Middle frontal gyrus (tissue), 1 donor: Measurements from ENCODE around the gene HIPK2.
A peak's percentile ranks its signal among the peaks of the same experiment; 100 is the strongest.

Experiments
- DNase-seq: peaks from one replicate; pipeline ENCODE4 v3.0.0-alpha.2; 2015; ENCODE audit warnings: low spot score; ENCODE audit errors: extremely low spot score

HIPK2 gene

DNA sequence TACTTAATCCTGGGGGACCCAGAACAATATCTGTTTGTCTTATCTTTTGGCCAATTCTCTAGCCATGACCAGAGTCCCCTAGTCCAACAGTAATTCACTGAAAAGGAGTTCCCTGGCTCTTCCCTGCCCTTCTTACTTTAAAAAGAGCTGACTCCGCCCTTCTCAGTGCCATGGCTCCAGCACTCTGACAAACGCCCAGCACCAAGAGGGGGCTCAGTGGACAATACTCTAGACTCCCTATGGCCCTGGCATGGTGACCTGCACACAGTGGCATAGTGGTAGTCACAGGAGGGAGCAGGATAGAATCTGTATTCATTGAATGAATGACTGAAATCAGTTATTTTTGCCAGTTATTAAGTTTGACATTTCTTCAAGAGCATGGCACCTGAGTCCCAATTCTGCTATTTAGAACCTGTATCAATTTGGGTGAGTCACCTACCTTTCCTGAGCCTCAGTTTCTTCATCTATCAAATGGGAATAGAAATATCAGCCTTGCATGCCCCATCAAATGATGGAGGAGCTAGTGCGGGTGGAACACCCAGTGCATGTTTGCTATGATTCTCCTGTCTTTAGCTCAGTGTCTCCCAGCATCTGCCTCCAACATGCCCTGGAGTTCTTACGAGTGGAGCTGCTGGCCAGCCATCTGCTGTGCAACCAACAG is 184.9 kb downstream of the HIPK2 start:
- DNase-seq, result no peak

DNA sequence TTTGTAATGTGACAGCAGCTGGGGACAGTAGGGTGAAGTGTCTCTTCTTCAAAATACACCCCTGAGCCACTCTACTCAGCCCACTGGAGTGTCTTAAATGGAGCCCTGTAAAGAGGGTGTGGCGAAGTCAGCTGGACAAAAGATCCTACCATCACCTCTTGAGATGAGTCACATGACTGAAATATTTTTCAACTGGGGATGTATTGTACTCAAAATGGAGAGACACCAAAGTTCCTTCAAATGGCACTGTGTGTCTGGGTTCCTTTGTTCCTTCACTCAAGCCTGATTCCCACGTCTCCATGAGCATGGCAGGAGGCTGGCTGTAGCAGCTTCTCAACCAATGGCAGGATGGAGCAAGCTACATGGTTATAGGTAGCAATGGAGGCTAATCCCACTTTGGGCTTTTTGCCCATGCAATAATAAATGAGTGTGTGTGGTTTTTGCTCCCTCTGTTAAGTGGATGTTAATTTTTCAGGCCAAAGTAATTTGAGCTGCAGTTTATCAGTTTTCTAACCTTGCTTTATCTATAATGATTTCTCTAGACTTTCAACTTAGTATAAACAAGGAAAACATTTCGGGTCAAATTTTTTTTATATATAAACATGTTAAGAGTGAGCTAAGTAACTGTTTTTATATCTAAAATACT is 186.1 kb downstream of the HIPK2 start:
- no peak for DNase-seq

DNA sequence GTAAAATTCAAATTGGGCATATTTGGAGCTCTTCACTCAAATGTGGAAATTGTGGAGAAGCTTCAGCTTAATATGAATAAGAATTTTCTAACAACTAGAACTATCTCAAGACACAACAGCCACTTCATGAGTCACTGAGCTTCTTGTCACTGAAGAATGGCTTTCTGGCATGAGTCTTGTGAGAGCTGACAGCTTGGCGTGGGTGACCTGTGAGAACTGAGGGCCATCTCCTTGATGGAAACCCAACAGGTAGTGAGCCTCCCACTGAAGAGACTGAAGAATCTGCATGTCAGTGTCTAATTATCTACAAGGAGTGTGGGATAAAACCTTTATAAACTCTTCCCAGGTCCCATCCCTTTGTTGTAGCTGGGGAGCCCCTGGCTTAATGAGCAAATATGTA is 188.3 kb downstream of the HIPK2 start:
- peak; percentile 54 for DNase-seq

DNA sequence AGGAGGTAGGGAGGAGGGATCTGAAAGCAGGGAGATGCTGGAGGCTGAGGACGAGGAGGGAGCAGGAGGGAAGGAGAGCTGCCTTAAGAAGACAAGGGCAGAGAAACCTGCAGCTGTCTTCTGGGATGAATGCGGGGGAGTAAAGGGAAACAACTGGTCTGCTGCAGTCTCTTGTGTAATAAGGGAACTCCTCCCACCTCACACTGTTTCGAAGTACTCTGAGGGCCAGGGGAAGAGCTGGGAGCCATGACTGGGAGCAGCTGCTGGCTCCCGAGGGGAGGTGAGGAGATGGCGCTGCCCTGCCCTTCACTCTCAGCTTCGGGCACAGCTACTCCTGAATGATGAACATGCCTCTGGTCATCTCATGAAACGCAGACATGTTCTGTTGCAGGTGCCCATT is 189.2 kb downstream of the HIPK2 start:
- DNase-seq, result no peak

DNA sequence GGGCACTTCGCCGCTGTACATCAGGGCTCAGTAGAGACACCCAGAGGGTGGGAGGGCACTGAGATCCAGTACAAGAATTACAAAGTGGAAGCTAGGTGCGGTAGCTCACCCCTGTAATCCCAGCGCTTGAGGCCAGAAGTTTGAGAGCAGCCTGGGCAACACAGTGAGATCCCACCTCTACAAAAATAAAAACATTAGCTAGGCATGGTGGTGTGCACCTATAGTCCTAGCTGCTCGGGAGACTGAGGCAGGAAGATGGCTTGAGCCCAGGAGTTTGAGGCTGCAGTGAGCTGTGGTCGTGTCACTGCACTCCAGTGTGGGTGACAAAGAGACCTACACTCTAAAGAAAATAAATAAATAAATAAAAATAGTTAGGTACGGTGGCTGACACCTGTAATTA is 190.3 kb downstream of the HIPK2 start:
- no peak for DNase-seq

DNA sequence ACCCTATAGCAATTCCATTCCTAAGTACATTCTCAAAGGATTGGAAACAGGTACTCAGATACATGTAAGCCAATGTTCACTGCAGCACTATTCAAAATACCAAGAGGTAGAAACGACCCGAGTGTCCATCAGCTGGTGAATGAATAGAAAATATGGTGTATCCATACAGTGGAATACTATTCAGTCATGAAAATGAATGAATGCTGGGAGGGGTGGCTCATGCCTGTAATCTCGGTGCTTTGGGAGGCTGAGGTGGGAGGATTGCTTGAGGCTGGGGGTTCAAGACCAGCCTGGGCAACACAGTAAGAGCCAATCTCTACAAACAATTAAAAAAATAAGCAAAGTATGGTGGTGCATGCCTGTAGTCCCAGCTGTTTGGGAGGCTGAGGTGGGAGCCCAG is 191.5 kb downstream of the HIPK2 start:
- DNase-seq, result no peak

DNA sequence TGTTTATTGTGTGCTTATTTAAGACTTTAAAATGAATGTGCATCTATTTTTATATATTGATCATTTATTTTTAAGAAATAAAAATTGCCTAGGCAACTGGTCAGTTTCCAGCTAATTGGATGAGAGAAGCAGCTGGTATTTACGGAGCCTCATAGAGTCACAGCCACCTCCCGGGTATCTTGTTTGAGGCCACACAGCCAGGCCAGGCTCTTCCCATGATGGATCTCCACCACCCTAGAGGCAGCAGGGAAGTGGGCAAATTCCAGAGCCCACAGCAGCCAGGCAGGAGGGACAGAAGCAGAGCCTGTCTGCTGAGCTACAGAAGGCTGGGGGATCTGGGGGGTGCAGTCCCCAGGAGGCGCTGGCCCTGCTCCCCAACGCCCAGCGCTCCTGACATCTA is 192.8 kb downstream of the HIPK2 start:
- DNase-seq, result no peak

DNA sequence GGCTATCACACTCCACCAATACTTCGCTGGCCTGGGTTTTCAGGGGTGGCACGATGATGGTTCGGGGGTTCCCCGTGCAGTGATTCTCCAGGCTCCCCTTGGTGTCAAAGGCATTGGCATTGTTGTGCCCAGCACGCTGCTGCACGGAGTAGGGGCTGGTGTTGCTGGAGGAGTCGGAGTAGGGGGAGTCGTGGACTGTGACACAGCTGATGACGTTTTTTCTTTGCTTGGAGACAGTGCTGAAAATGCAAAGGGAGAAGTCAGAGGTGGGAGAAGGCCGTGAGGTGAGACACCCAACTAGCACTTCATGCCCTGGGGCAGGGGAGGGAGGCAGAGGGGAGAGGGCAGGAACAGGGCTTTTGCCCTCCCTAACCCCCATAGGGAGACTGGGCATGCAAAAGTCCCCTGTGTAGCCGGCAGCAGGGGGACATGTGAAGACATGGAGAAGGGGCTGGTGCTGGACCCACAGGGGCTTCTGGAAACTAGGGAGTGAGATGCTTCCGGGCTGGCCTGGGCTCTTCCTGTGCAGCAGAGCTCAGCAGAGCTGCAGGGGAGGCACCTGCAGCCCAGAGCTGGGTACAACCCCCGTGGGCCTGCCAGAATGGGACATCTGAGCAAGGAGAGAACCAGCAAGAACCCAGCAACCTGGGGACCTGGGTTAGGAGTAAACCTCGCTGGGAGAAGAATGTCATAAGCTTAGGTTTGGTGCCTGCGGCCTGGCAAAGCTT is 193.8 kb downstream of the HIPK2 start:
- no peak for DNase-seq

DNA sequence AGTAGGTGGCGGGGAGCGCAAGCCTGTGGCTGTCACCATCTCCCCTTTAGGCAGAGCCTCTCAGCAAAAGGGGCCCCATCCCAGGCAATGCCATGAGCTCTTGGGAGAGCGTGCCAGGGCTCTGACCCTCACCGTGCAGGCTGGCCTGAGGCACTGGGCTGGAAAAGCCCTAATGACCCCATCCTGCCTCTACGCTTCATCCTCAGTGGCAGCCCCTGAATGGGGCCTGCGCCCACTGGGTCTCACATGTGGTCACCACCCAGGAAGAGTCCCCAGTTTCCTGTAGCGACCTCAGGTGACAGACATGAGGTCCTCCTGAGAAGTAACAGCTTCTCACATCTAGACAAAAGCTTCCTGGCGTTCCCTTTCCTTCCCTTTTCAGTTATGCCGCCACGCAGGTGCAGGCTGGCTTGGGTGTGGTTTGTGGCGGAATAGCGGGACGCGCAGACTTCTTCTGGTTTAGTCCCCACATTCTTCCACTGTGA is 195.1 kb downstream of the HIPK2 start:
- no peak for DNase-seq

DNA sequence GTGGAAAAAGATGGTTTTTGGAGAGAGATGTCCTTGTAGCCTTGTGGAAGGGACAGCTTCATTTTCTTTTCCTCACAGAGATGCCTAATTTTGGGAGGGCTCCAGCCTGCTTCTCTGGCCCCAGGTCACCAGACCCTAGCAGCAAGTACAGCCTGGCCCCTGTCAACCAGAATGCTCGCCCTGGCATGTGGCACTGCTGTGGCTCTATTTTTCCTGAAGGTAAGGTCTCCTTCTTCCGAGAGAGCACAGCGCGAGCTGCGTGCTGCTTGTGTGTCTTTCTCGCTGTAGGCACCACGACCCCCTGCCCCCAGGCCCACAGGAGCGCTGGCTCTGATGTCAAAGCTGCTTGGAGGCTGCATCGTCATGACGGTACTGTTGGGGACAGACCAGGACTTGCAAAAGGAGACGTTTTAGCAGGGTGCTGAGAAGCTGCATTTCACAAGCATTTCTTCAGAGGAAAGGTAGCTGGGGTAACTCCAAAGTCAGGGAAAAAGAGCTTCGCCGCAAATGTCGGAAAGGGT is 195.6 kb downstream of the HIPK2 start:
- no peak for DNase-seq

DNA sequence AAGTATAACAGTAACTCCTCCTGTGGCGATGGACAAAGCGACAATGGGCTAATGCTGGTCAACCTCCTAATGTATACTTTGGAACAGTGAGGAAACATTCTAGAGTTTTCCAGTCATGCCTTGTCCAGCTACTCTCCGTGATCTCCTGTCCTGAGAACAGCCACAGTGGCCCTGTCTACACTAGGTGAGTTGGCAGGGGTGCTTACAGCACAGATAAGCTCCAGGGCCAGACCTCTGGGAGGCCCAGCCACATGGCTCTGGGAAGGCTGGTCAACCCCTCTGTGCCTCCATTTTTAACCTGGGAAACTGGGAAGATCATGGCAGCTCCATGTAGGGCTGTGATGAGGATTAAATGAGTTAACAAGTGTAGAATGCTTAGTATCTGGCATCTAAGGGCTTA is 197.4 kb downstream of the HIPK2 start:
- DNase-seq, result no peak

DNA sequence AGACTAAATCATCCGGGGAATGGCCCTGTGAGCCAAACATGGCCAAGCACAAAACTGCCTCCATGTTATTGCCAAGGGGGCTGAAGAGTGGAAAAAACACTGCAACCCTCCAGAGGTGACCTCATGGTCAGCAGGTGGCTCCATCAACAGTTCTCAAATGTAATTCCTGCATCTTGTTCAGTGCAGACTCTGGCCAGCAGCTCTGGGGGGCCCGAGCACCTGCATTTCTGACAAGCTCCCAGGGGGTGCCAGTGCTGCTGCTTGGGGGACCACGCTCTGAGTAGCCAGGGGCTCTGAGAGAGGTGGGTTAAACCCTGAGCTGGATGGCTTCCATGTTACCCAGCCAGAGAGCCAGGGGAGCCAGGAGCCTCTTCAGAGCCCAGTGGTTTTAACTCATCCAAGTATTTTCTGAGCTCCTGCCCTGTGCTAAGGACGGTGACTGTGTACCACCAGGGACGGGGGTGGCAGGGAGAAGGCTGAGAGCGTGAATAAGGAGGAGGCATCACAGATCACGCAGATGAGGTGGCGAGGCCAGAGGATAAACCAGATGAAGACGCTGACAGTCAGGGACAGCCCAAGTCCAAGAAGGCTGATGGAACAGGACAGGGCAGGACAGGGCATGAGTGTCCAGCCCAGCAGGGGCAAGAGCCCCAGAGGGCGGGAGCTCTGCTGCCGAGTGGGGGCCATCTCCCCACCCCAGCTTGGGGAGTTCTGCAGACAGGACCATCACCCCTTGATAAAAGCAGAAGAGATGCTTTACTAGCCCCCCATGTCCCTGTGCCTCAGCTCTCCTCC is 201.4 kb downstream of the HIPK2 start:
- DNase-seq, result no peak

DNA sequence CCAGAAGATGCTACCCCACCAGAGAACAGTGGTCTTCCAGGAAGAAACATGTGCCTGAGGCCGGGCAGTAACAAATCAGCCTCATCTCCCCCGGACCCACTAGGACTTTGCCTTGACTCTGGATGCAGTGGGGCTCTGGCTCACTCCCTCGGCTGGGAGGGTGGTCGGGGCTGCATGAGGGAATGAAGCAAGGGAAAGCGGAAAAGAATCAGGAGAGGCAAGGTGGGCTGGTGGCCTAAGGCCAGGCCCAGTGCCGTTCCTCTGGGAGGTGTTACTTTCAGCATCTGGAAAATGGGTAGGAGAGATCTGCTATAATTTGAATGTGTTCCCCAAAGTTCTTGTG is 202.5 kb downstream of the HIPK2 start:
- DNase-seq, result no peak

DNA sequence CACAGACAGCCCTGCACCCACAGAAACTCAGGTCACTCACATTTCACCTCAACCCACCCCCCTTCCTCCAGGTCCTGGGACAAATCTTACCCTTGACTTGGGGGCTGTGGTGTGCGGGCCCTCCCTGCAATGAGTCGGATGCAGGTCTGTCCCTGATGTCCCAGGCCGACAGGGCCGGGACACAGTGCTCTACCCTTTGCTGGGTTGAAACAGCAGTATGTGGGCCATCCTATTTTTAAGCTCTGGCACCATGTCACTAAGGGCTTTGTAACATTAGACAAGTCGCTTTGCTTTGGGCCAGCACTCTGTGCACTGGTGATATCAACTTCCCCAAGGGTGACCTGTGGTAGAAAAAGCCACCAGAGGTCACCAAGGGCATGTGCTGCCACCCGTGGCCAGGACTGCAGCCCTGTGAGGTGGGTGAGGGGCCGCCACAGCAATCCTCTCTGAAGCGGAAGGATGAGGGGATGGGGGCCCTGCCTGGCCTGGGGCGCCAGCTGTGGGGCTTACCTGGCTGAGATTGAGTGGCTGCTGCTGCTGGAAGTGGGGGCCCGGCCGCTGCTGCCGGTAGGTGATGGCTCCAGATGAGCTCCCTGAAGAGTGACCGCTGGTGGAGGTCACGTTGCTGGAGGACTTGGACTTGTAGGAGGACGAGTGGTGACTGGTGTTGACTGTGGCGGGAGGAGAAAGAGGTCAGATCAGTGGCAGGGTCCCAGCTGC is 203.0 kb downstream of the HIPK2 start:
- no peak for DNase-seq

DNA sequence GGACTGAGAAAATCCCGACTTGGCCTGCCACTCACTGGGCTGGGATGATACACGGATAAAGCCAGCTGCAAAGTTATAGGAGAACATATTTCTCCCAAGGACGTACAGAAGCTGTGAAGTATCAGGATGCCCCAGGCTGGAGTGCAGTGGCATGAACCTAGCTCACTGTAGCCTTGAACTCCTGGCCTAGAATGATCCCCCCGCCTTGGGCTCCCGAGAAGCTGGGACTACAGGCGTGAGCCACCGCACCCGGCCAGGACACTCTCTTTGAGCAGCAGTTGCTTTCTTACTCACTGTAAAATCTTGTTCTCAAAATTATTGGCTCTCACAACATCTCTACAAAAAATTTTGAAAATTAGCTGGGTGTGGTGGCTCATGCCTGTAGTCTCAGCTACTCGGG is 203.9 kb downstream of the HIPK2 start:
- no peak for DNase-seq

DNA sequence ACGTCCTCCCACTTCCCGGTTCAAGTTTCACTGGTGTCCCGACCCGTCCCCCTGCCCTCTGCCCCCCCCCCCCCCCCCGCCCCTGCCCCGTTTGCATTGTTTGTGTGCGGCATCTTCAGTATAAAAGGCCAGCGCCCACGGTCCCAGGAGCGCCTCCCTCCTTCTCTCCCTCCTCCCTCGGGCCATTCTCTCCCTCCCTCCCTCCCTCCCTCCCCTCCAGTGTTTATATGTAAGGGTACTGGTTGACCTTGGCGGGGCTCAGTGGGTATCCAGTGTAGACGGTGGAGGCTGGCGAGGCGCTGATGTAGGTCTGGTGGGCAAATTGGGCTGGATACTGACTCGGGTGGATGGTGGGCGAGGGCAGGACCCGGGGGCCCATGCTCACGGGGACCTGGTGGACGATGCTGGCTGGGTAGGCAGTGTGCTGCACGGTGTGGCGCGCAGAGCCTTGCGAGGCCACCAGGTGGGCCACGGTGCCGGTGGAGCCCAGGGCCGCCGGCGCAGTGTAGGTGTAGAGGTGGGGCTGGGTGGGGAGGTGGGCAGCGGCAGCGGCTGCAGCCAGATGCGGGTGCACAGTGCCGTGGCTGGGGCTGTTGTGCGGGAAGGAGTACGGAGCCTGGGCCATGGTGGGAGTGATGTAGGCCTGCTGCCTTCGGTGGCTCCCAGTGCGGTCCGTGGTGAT is 205.0 kb downstream of the HIPK2 start:
- no peak for DNase-seq

DNA sequence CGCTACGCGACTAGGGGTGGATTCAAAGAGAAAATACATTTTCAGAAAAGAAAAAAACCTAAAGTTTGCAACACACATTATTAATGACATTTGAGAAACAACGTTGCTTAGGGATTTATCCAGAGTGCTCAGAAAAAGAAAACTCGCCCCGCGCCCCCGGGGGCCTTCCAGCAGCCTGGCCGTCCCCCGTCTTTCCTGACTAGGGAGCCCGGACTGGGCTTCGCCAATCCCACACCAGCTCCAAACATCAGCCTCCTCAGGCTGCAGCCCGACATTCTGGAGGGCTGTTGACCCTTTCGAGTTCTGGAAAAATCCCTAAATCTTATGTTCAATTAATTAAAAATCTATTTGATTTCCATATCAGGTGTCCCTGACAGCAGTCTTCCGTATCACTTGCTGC is 205.7 kb downstream of the HIPK2 start:
- no peak for DNase-seq

DNA sequence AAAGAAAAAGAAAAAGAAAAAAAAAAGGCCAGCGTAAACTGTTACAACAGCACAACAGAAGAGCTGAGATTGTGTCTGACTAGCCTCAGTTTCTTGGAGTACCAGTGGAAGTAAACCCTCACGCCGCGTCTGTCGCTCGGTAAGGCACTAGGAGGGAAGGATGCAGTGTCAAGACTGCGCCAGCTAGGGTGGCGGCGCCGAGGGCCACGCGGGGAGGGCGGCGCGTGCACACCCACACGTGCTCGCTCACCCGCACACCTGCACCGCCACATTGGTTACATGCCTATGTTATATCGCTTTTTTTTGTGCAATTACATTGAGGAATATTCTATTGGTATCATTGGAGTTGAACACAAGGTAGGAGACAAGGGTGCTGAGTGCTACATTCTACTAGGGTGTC is 206.1 kb downstream of the HIPK2 start:
- DNase-seq, result no peak

DNA sequence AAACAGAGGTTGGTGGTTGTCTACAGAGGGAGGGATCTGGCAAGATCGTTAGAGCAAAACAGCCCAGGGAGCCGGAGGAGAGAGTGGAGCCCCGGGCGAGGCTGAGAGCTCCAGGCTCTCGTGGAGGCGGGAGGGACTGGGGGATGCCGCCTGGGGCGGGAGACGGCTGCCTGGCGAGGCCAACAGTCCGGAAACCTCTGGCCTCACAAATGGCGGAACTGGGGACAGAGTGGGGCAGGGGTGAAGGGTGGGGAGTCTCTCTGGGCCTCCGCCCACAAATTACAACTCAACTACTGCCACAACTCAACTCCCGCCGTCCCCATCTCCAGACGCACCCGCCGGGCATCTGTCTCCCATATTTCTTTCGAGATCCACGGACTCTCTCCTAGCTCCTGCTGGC is 206.6 kb downstream of the HIPK2 start:
- DNase-seq, result no peak

DNA sequence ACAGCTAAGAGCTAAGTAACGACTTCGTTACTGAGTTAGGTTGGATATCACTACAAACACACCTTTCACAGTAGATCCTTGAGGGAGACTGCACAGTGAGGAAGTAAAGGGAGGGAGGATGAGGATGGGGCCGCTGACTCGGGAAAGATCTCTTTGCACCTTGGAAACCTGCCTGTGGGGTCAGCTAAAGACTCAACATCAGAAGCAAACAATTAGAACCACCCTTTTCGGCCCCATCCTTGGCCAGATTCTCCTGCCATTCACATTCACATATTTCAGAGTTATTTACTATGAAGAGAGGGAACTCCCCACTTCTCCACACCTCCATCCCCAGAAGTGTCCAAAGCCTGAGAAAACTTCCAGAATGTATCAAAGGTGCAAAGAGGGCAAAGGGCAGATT is 207.2 kb downstream of the HIPK2 start:
- no peak for DNase-seq

DNA sequence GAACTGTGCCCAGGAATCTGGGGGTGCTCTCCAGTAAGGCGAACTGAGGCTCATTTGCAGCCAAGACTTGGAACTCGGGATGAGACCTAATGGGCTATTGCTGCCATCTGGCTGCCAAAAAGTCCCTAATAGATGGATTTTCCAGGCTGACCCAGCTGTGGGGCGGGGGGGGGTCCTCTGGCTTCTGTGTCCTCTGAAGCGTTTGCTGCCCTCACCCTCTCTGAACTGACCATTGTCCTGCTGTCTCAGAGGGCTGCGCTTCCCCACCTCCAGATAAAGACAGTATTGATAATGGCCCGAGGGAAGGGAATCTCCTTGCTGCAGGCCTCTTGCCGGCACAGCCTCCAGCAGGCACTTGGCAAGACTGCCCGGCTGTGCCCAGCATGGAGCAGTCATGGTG is 207.7 kb downstream of the HIPK2 start:
- peak; percentile 40 for DNase-seq
